Psoas muscle (tissue), 8 donors: ENCODE measurements around the gene CLRN2. TPM values are rescaled to one million over a fixed set of nuclear protein-coding genes. Genes with fewer than 3 reads are reported as not detected.

ENCODE experiments used
- ATAC-seq, 4 donors: fragments of 200-7000 bp; cut with Tn5 transposase; one replicate each; pipeline ENCODE4 v1.9.1; 2020; ENCODE audit warnings: moderate library complexity in 3 of 4, mild to moderate bottlenecking in 2 of 4
- DNase-seq, 2 donors: peaks; one replicate each; pipeline ENCODE4 v3.0.0-alpha.2; 2020
- H3K27ac ChIP-seq: fragments of 200-600 bp; one replicate; pipeline ENCODE4 v1.8.0; 2022
- H3K27me3 ChIP-seq, 3 donors: fragments of 200-600 bp in 1 of 3; one replicate each; pipeline versions ENCODE4 v1.6.1 to v1.8.0; 2013 to 2022; ENCODE audit warnings: low read length in 2 of 3, mild to moderate bottlenecking in 2 of 3, moderate library complexity in 1 of 3; ENCODE audit not compliant: insufficient read depth in 3 of 3
- H3K36me3 ChIP-seq, 2 donors: fragments of 200-600 bp in 1 of 2; one replicate each; pipeline versions ENCODE4 v1.6.1 to v1.8.0; 2013 to 2022; ENCODE audit warnings: low read depth in 1 of 2, mild to moderate bottlenecking in 1 of 2, moderate library complexity in 1 of 2; ENCODE audit not compliant: insufficient read depth in 1 of 2
- H3K4me1 ChIP-seq: fragments of 200-600 bp; one replicate; pipeline ENCODE4 v1.8.0; 2022
- H3K4me3 ChIP-seq: fragments of 200-600 bp; one replicate; pipeline ENCODE4 v1.8.0; 2022; ENCODE audit warnings: mild to moderate bottlenecking
- H3K9me3 ChIP-seq: fragments of 200-600 bp; one replicate; pipeline ENCODE4 v1.8.0; 2022
- CTCF ChIP-seq: fragments of 200-600 bp; IDR thresholded peaks from one replicate; pipeline ENCODE4 v1.8.0; 2022; ENCODE audit warnings: antibody characterized with exemption
- WGBS, 3 donors: extraction: QIAGEN DNeasy Blood & Tissue Kit; methylation state at CpG; one replicate each; pipeline versions ENCODE4 v1.1.6 to v1.1.7; 2013; 5-methylcytosine and 5-hydroxymethylcytosine counted together
- intact Hi-C, 2 donors: fragments of 100-400 bp; cut with DNase I; formaldehyde crosslinking; loops; one replicate each; pipeline versions ENCODE4 v1.11.0 to v1.14.2; 2022
- polyA plus RNA-seq, 3 donors: library from polyadenylated mRNA; stranded (reverse); fragments of 200-250 nt; gene quantifications; one replicate each; pipeline ENCODE4 v1.2.3, GENCODE V29; 2013
- total RNA-seq, 4 donors: library from RNA; stranded (reverse); fragmentation: NEBNext Ultra II Directional in 2 of 4; extraction: Animal tissue kit (Norgen Biotek cat#: 25700) in 2 of 4; gene quantifications; one replicate each; pipeline versions ENCODE4 v1.2.1 to v1.2.4, GENCODE V29; 2021 to 2023
- donor health status: healthy with polysubstance abuse.
- donor health status: DM: no; HTN: no; CAD: no; lungs with moderate emphysema.
- donor health status: Bipolar disorder and iron deficiency.
- donor health status: healthy.
- donor health status: DM: yes; HTN: yes; CAD: no.
- donor health status: DM: no; HTN: no; CAD: no.
- donor health status: DM: no; HTN: no; CAD: no.
- donor health status: DM: yes; HTN: yes; CAD: no.

CLRN2 gene
- total and polyA plus RNA-seq, 7 donors: not detected

GRCh38 chr4:17550549-17550948 is 35.6 kb downstream of the CLRN2 start:
- Histone ChIP-seq H3K27ac (no peak overlapping the region), H3K9me3 (no peaks in the 10 kb centered on the region), H3K27me3 (no peaks in the 10 kb centered on the region), H3K4me1 (no peaks in the 10 kb centered on the region), H3K4me3 (no peak overlapping the region), H3K36me3 (no peaks in the 10 kb centered on the region)
- no peak for ATAC-seq
- DNase-seq: no peak
- WGBS, 3 donors: 88 to 93% (median 92%) methylated on average over 3 of the region's 3 CpGs
- TF ChIP-seq CTCF: no peak
- intact Hi-C loops: no loop called here

- H3K9me3 ChIP-seq: no peaks in the 10 kb centered on the region
- H3K36me3 ChIP-seq: no peaks in the 10 kb centered on the region
- no peaks in the 10 kb centered on the region for H3K27me3 ChIP-seq
- H3K4me3 ChIP-seq: no peak overlapping the region
- H3K4me1 ChIP-seq: no peaks in the 10 kb centered on the region
- no peak for TF ChIP-seq CTCF
- WGBS, 3 donors: 41 to 59% (median 42%) methylated on average over 5 of the region's 5 CpGs
- intact Hi-C loops: no loop called here
- no peak overlapping the region for H3K27ac ChIP-seq
- DNase-seq: no peak
- ATAC-seq: peak in 1 of 4 donors; percentile 37
Observed at GRCh38 chr4:17552427-17552826, 37.5 kb downstream of the CLRN2 start.

- Histone ChIP-seq H3K27ac (no peak overlapping the region), H3K9me3 (no peaks in the 10 kb centered on the region), H3K4me1 (no peaks in the 10 kb centered on the region), H3K36me3 (no peaks in the 10 kb centered on the region), H3K27me3 (no peaks in the 10 kb centered on the region), H3K4me3 (no peak overlapping the region)
- WGBS, 3 donors: 67 to 83% (median 76%) methylated on average over 4 of the region's 4 CpGs
- no peak for DNase-seq
- no peak for ATAC-seq
- TF ChIP-seq CTCF: no peak
- intact Hi-C loops: no loop called here
Observed at GRCh38 chr4:17554568-17554967, 39.6 kb downstream of the CLRN2 start.

GRCh38 chr4:17556498-17556897 is 41.5 kb downstream of the CLRN2 start:
- Histone ChIP-seq H3K4me1 (no peaks in the 10 kb centered on the region), H3K4me3 (no peak overlapping the region), H3K9me3 (no peaks in the 10 kb centered on the region), H3K36me3 (no peaks in the 10 kb centered on the region), H3K27me3 (no peaks in the 10 kb centered on the region), H3K27ac (no peak overlapping the region)
- intact Hi-C loops: no loop called here
- TF ChIP-seq CTCF: no peak
- DNase-seq (no peak), ATAC-seq (no peak)

- H3K27ac ChIP-seq: no peak overlapping the region
- intact Hi-C loops: no loop called here
- no peak for TF ChIP-seq CTCF
- WGBS, 3 donors: 58 to 71% (median 61%) methylated on average over 5 of the region's 5 CpGs
- ATAC-seq (no peak), DNase-seq (no peak)
- H3K4me3 ChIP-seq: no peak overlapping the region
- no peaks in the 10 kb centered on the region for H3K9me3 ChIP-seq
- H3K36me3 ChIP-seq: no peaks in the 10 kb centered on the region
- H3K27me3 ChIP-seq: no peaks in the 10 kb centered on the region
- no peaks in the 10 kb centered on the region for H3K4me1 ChIP-seq
Observed at GRCh38 chr4:17557880-17558279, 42.9 kb downstream of the CLRN2 start.
